WTC11 (cell line): ENCODE results near the gene DNAH8. TPM values are rescaled to one million over a fixed set of nuclear protein-coding genes. Genes with fewer than 3 reads are reported as not detected.

Experiments
- ATAC-seq: fragments of 200-7000 bp; cut with Tn5 transposase; 2 replicates; pipeline ENCODE4 v1.10.0; 2021; ENCODE audit warnings: mild to moderate bottlenecking, moderate library complexity
- CTCF ChIA-PET: fragments of 300-600 bp; sonication (Branson Sonifier 250); formaldehyde crosslinking; loops from one replicate; lab custom pipeline; 2021; ENCODE audit warnings: antibody characterized with exemption; lab: Charles Lee
- POLR2A ChIA-PET: fragments of 350-600 bp; sonication (Branson Sonifier 250); formaldehyde crosslinking; loops from one replicate; lab custom pipeline; 2021; ENCODE audit warnings: antibody characterized with exemption; lab: Charles Lee
- DNase-seq: peaks from one replicate; pipeline ENCODE4 v3.0.0; 2021; ENCODE audit warnings: low spot score
- H3K27ac Mint-ChIP-seq: 2 replicates; pipeline ENCODE4 v1.8.0; 2021; ENCODE audit warnings: mixed read lengths
- H3K27me3 Mint-ChIP-seq: 2 replicates; pipeline ENCODE4 v1.8.0; 2021; ENCODE audit warnings: low read depth, mild to moderate bottlenecking, moderate library complexity, mixed read lengths
- H3K36me3 Mint-ChIP-seq: 2 replicates; pipeline ENCODE4 v1.8.0; 2021; ENCODE audit warnings: mixed read lengths
- H3K4me1 Mint-ChIP-seq: 2 replicates; pipeline ENCODE4 v1.8.0; 2022; ENCODE audit warnings: mixed read lengths
- H3K4me3 Mint-ChIP-seq: 2 replicates; pipeline ENCODE4 v1.8.0; 2021; ENCODE audit warnings: mild to moderate bottlenecking, moderate library complexity, mixed read lengths
- H3K9me3 Mint-ChIP-seq: 2 replicates; pipeline ENCODE4 v1.8.0; 2021; ENCODE audit warnings: mixed read lengths
- ARID4B ChIP-seq: sonication (generic); formaldehyde crosslinking; IDR thresholded peaks from 2 replicates; pipeline ENCODE4 v1.8.0; 2023; ENCODE audit warnings: missing genetic modification reagents, mild to moderate bottlenecking, borderline replicate concordance
- ATF2 ChIP-seq: sonication (generic); formaldehyde crosslinking; IDR thresholded peaks from 2 replicates; pipeline ENCODE4 v1.8.1; 2022; ENCODE audit warnings: low read depth, missing genetic modification reagents, borderline replicate concordance
- CBFB ChIP-seq: sonication (generic); formaldehyde crosslinking; IDR thresholded peaks from 2 replicates; pipeline ENCODE4 v1.8.1; 2022; ENCODE audit warnings: mild to moderate bottlenecking, low read depth, missing genetic modification reagents
- E2F4 ChIP-seq: sonication (generic); formaldehyde crosslinking; IDR thresholded peaks from 2 replicates; pipeline ENCODE4 v1.8.1; 2022; ENCODE audit warnings: low read depth, mild to moderate bottlenecking, moderate library complexity, missing genetic modification reagents, borderline replicate concordance
- E2F5 ChIP-seq: sonication (generic); formaldehyde crosslinking; IDR thresholded peaks from 2 replicates; pipeline ENCODE4 v1.8.1; 2022; ENCODE audit warnings: mild to moderate bottlenecking, moderate library complexity, missing genetic modification reagents
- ETV6 ChIP-seq: sonication (generic); formaldehyde crosslinking; IDR thresholded peaks from 2 replicates; pipeline ENCODE4 v1.8.1; 2022; ENCODE audit warnings: mild to moderate bottlenecking, missing genetic modification reagents
- FOXJ3 ChIP-seq: sonication (generic); formaldehyde crosslinking; IDR thresholded peaks from 2 replicates; pipeline ENCODE4 v1.9.0; 2021; ENCODE audit warnings: missing genetic modification reagents, mild to moderate bottlenecking, borderline replicate concordance
- GRHL2 ChIP-seq: fragments of 250-450 bp; sonication (Bioruptor Pico); IDR thresholded peaks from 2 replicates; pipeline ENCODE4 v1.8.0; 2022; ENCODE audit warnings: mild to moderate bottlenecking, moderate library complexity; ENCODE audit not compliant: insufficient replicate concordance, severe bottlenecking
- IRF2 ChIP-seq: sonication (generic); formaldehyde crosslinking; IDR thresholded peaks from 2 replicates; pipeline ENCODE4 v1.8.0; 2022; ENCODE audit warnings: low read depth, missing genetic modification reagents, borderline replicate concordance
- JUN ChIP-seq: sonication (generic); formaldehyde crosslinking; IDR thresholded peaks from 2 replicates; pipeline ENCODE4 v1.8.0; 2023; ENCODE audit warnings: mild to moderate bottlenecking, missing genetic modification reagents
- MAX ChIP-seq: sonication (generic); formaldehyde crosslinking; IDR thresholded peaks from 2 replicates; pipeline ENCODE4 v1.8.0; 2022; ENCODE audit warnings: mild to moderate bottlenecking, missing genetic modification reagents
- MXD4 ChIP-seq: fragments of 250-450 bp; sonication (Bioruptor Pico); IDR thresholded peaks from 2 replicates; pipeline ENCODE4 v1.8.0; 2021; ENCODE audit warnings: mild to moderate bottlenecking, moderate library complexity, borderline replicate concordance
- PRRX2 ChIP-seq: fragments of 250-450 bp; sonication (Bioruptor Pico); IDR thresholded peaks from 2 replicates; pipeline ENCODE4 v1.8.0; 2021; ENCODE audit warnings: mild to moderate bottlenecking
- RORB ChIP-seq: fragments of 250-450 bp; sonication (Bioruptor Pico); IDR thresholded peaks from 2 replicates; pipeline ENCODE4 v1.9.0; 2021; ENCODE audit warnings: mild to moderate bottlenecking
- SMAD3 ChIP-seq: sonication (generic); formaldehyde crosslinking; IDR thresholded peaks from 2 replicates; pipeline ENCODE4 v1.8.0; 2022; ENCODE audit warnings: missing genetic modification reagents, mild to moderate bottlenecking, borderline replicate concordance
- USF1 ChIP-seq: sonication (generic); formaldehyde crosslinking; IDR thresholded peaks from 2 replicates; pipeline ENCODE4 v1.8.0; 2022; ENCODE audit warnings: mild to moderate bottlenecking, missing genetic modification reagents
- ZMAT4 ChIP-seq: fragments of 250-450 bp; sonication (Bioruptor Pico); IDR thresholded peaks from 2 replicates; pipeline ENCODE4 v1.9.0; 2021; ENCODE audit warnings: mild to moderate bottlenecking
- ZNF232 ChIP-seq: sonication (generic); formaldehyde crosslinking; IDR thresholded peaks from 2 replicates; pipeline ENCODE4 v1.8.0; 2022; ENCODE audit warnings: mild to moderate bottlenecking, missing genetic modification reagents
- ZNF281 ChIP-seq: sonication (generic); formaldehyde crosslinking; IDR thresholded peaks from 2 replicates; pipeline ENCODE4 v1.8.0; 2023; ENCODE audit warnings: mild to moderate bottlenecking, missing genetic modification reagents
- ZNF416 ChIP-seq: fragments of 250-450 bp; sonication (Bioruptor Pico); IDR thresholded peaks from 2 replicates; pipeline ENCODE4 v1.9.0; 2021; ENCODE audit warnings: mild to moderate bottlenecking, inconsistent platforms
- total RNA-seq: library from RNA; stranded (reverse); gene quantifications from 3 replicates; pipeline ENCODE4 v1.2.3, GENCODE V29; 2021

DNAH8 gene
- total RNA-seq, 1 experiment from 2014 or later, result 0.02 TPM

GRCh38 chr6:39061182-39061581 lies 346.1 kb downstream of the DNAH8 start:
- TF ChIP-seq E2F5 (CRISPR knock-in tag), result no peak
- no peak for TF ChIP-seq ZNF416 (CRISPR knock-in tag)
- no peak for TF ChIP-seq PRRX2 (CRISPR knock-in tag)
- no peak for TF ChIP-seq MAX
- TF ChIP-seq ZMAT4 (CRISPR knock-in tag), result no peak
- no peak for TF ChIP-seq JUN (CRISPR knock-in tag)
- no peak for TF ChIP-seq CBFB (CRISPR knock-in tag)
- no peak for TF ChIP-seq E2F4 (CRISPR knock-in tag)
- no peak for TF ChIP-seq FOXJ3 (CRISPR knock-in tag)
- no peak for TF ChIP-seq ZNF232 (CRISPR knock-in tag)
- no peak for TF ChIP-seq ARID4B (CRISPR knock-in tag)
- no peak for TF ChIP-seq USF1 (CRISPR knock-in tag)
- TF ChIP-seq RORB (CRISPR knock-in tag), result no peak
- no peak for TF ChIP-seq ATF2 (CRISPR knock-in tag)
- TF ChIP-seq SMAD3, result no peak
- TF ChIP-seq GRHL2 (CRISPR knock-in tag), result no peak
- no peak for TF ChIP-seq ZNF281 (CRISPR knock-in tag)
- no peak for TF ChIP-seq IRF2 (CRISPR knock-in tag)
- no peak for TF ChIP-seq MXD4 (CRISPR knock-in tag)
- TF ChIP-seq ETV6 (CRISPR knock-in tag), result no peak
- TF ChIP-seq, all 79 proteins: peak for 0
- Mint-ChIP-seq H3K4me3 (no peak overlapping the region), H3K4me1 (no peaks in the 10 kb centered on the region), H3K36me3 (no peaks in the 10 kb centered on the region), H3K27ac (no peak overlapping the region; the same call in 1 of the 2 replicates), H3K9me3 (no peaks in the 10 kb centered on the region), H3K27me3 (no peaks in the 10 kb centered on the region)
- POLR2A ChIA-PET, result interaction anchor here (1.1 kb wide), 1 partner anchor 17 kb away, joined by 3 read pairs; no protein-coding TSS in a partner anchor
- CTCF ChIA-PET, result interaction anchor here (0.9 to 2.7 kb wide), 5 partner anchors 31 to 241 kb away, joined by 4 to 11 read pairs (median 4); no protein-coding TSS in a partner anchor
- no peak for ATAC-seq
- DNase-seq, result no peak
